ENCODE measurements around the gene ANKRD39. TPM values are rescaled to one million over a fixed set of nuclear protein-coding genes. Genes with fewer than 3 reads are reported as not detected.

Gene ANKRD39
- total RNA-seq, 4 donors from 2014 or later, result 5.8 to 17.3 (median 15.4) TPM

- H3K36me3 ChIP-seq, result peaks cover 0 to 60% (median 0%) of the 10 kb centered on the region in 3 donors
- H3K27ac ChIP-seq, result peak overlapping the region in 2 of 4 donors; percentile 3 to 18
- H3K4me3 ChIP-seq, result no peak overlapping the region
- TF ChIP-seq POLR2A (IDR thresholded peaks at IDR 0.05), result no peak
- no peak for TF ChIP-seq CTCF (IDR thresholded peaks at IDR 0.05)
- DNase-seq, result peak in 1 of 3 donors; percentile 34
- H3K27me3 ChIP-seq, result no peaks in the 10 kb centered on the region
- no peaks in the 10 kb centered on the region for H3K9me3 ChIP-seq
- peaks cover 0 to 10% (median 4%) of the 10 kb centered on the region in 4 donors for H3K4me1 ChIP-seq
Observed at GRCh38 chr2:96800061-96801004, 57.5 kb downstream of the ANKRD39 start.

GRCh38 chr2:96799623-96799935, 58.2 kb downstream of the ANKRD39 start:
- Histone ChIP-seq H3K27ac (no peak overlapping the region), H3K4me3 (no peak overlapping the region), H3K4me1 (peaks cover 0 to 10% (median 4%) of the 10 kb centered on the region in 4 donors), H3K27me3 (no peaks in the 10 kb centered on the region), H3K36me3 (peaks cover 0 to 57% (median 0%) of the 10 kb centered on the region in 3 donors), H3K9me3 (no peaks in the 10 kb centered on the region)
- peak in 1 of 3 donors; percentile 43 for DNase-seq
- TF ChIP-seq POLR2A (IDR thresholded peaks at IDR 0.05), result no peak
- no peak for TF ChIP-seq CTCF (IDR thresholded peaks at IDR 0.05)

- TF ChIP-seq POLR2A (IDR thresholded peaks at IDR 0.05) (no peak), CTCF (IDR thresholded peaks at IDR 0.05) (no peak)
- H3K4me3 ChIP-seq, result no peak overlapping the region
- DNase-seq, result peak in 1 of 3 donors; percentile 45
Observed at GRCh38 chr2:96798733-96799622, 58.8 kb downstream of the ANKRD39 start.

More at GRCh38 chr2:96798733-96799622, 58.8 kb downstream of the ANKRD39 start:
- H3K4me1 ChIP-seq, result peaks cover 0 to 10% (median 4%) of the 10 kb centered on the region in 4 donors
- peaks cover 0 to 53% (median 0%) of the 10 kb centered on the region in 3 donors for H3K36me3 ChIP-seq
- no peak overlapping the region for H3K27ac ChIP-seq
- no peaks in the 10 kb centered on the region for H3K27me3 ChIP-seq
- H3K9me3 ChIP-seq, result no peaks in the 10 kb centered on the region

Small RNA genes lying within 50 kb of the gene (small RNA-seq; reads per million reads assigned to genes)
- 1.7 to 3.6 reads per million in 2 donors for gene MIR3127

Other genes with a start within 250 kb of the ANKRD39 start
- 10 to 100 TPM; 31.5 to 69.2 (median 59.6) TPM for gene KANSL3, start 219.7 kb downstream of the ANKRD39 start, total RNA-seq
- gene FER1L5, start 215.3 kb downstream of the ANKRD39 start, total RNA-seq, result not detected
- 10 to 100 TPM in 2 of 4 donors, 1 to 10 TPM in 2; 9.4 to 12.5 (median 10.8) TPM for gene LMAN2L, start 118.0 kb downstream of the ANKRD39 start, total RNA-seq
- gene CNNM4, start 97.1 kb downstream of the ANKRD39 start, total RNA-seq, result 10 to 100 TPM; 19.0 to 53.9 (median 41.7) TPM
- gene CNNM3, start 41.7 kb downstream of the ANKRD39 start, total RNA-seq, result 100 to 1,000 TPM in 1 of 4 donors, 10 to 100 TPM in 3; 29.8 to 108 (median 44.8) TPM
- 10 to 100 TPM in 2 of 4 donors, 1 to 10 TPM in 2; 7.4 to 14.0 (median 8.9) TPM for gene ANKRD23, start 14.0 kb downstream of the ANKRD39 start, total RNA-seq
- gene SEMA4C, start 12.1 kb upstream of the ANKRD39 start, total RNA-seq, result 10 to 100 TPM in 3 of 4 donors, 1 to 10 TPM in 1; 4.2 to 19.0 (median 13.9) TPM
- gene FAM178B, start 128.6 kb upstream of the ANKRD39 start, total RNA-seq, result not detected
- 1 to 10 TPM in 2 of 4 donors, under 1 TPM in 1, not detected in 1; 0.88 to 6.6 (median 3.9) TPM for gene FAHD2B, start 236.9 kb upstream of the ANKRD39 start, total RNA-seq

All from Peyer's patch (tissue), 4 donors.